NCI-H2029 (cell line): Measurements from ENCODE around the gene TTLL5.

Experiments used
- DNase-seq: peaks from one replicate; lab custom pipeline; 2025; lab: John Stamatoyannopoulos, UW

Gene TTLL5

DNA sequence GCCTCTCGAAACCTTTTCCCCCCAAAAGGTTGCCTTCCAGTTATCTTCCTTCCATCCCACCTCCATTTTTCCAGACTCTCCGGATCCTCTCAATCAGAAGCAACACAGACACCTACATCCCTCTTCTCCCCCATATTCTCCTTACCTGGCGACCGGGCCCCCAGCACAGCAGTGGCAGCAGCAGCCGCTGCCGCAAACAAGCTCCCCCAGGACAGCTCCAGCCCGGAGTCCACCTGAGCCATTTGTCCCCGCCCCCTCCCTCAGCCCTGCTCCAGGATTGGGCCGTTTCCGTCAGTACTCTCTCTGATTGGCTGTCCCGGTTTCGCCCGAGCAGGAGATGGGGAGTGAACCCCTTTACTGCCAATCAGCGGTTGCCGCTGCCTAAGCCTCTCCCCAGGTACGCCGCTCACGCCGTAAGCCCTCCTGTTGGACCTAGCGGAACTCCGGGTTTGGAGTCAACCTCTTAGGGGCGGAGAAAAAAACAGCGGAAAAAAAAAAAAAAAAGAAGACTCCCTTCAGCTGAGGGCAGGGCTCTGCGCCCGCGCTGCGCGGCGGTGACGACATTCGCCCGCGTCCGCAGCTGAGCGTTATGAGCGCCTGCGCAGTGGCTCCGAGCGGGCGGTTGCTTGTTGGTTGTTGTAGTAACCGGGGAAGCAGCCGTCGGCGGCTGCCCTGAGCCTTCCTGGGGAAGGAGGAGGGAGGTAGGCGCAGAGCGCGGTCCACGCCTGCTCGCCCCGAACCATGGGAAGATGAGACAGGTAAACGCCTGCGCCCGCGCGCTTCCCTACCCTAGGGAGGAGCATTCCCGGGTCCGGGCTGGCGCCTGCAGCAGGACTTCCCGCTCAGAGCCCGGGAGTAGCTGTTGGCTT lies at the start of gene TTLL5, which contains the start of gene ERG28:
TTLL5 (plus strand) TSS at position 617 of the 869 bp plus-strand sequence. CDS start 1,904 bp downstream, outside the sequence.
ERG28 (minus strand) TSS at position 247 of the 869 bp plus-strand sequence. CDS start 3,374 bp downstream, outside the sequence.
- DNase-seq, result peak; percentile 90

DNA sequence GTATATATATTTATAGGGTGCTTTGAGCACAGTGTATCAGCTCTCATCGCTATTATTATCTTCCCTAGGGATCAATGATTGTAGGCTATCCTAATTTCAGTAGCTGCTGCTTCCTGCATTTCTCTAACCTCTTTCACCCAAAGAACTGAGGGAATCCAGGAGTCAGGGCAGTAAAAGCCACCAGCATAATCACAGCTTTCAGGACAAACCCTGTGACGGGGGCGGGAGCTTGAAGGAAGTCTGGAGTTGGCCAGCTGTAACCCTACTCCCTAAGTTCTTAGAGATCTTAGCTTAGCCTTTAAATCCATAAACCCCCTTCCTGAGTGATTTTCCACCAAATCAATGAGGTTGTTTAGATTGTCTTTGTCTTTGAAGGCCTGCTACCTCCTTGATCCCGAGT lies 48.9 kb upstream of the TTLL5 start:
- DNase-seq, result no peak

- no peak for DNase-seq
These were observed 46.9 kb upstream of the TTLL5 start for GRCh38 chr14:75614179-75614578.

DNA sequence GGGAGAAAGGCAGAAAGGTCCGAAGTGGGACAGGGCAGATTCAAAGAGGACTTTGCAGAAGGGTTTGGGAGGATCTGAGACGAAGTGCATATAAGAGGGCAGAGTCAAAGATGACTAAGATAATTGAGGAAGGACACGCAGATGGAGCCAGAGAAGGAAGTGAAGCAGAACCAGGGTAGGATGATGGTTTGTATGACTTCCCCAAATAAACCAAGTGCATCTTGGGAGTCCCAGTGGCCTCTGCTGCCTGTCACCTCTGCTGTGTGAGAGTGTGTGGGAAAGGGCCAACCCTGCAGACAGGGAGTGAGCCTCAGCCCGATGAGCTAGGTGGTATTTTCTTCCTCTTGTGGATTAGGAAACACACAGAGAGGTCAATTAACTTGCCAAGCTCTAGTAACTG lies 45.8 kb upstream of the TTLL5 start:
- no peak for DNase-seq

DNA sequence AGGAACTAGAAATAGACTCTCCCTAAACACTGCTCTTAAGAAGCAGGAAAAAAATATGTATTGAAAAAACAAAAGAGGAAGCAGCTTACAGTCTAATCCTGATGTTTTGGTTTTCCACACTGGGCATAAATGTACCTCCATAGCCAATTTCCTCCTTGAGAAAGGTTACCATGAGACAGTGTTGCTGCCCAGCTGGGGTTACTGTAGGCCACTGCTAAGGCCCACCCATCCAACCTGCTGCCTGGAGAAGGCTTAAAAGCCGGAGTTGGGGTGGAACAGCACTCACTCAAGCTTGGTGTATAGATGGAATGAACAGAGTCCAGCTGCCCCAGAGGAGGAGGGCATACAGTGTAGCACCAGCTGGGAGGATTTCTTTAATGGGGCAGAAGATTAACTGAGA lies 41.5 kb upstream of the TTLL5 start:
- no peak for DNase-seq

DNA sequence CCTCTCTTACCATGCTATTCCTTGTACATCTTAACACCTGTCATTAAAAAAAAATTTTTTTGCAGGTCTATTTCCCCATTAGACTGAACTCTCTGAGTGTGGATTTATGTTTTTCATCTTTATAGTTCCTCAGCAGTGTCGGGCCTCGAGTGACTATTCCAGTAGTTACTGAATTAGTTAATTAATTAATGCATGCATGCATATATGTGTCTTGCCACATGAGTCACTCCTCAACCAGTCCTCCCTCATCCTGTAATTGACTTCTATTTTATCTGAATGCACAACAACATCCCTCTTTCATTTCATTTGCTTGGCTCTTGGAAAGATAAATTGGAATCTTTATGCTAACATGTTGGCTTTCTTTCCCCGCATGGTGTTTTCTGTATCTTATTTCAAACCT lies 36.0 kb upstream of the TTLL5 start:
- no peak for DNase-seq

DNA sequence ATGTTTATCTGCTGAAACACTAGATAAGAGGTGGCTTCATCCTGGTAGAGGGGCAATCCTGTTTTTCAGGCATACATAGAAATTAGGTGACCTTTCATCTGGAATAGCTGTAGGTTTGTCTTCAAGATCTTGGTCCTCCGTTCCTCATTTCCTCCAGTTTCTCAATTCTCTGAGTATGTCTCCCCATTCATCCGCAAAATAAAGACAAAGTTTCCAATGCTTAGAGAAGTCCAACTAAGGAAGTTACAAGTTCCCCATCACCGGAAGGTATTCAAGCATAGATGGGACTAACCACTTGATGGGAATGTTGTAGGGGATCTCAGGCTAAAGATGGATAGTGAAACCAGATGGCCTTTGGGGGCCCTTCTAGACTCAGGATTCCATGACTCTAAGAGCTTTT lies 34.6 kb upstream of the TTLL5 start:
- DNase-seq, result no peak

GRCh38 chr14:75626863-75627262 lies 34.2 kb upstream of the TTLL5 start:
- DNase-seq, result no peak

DNA sequence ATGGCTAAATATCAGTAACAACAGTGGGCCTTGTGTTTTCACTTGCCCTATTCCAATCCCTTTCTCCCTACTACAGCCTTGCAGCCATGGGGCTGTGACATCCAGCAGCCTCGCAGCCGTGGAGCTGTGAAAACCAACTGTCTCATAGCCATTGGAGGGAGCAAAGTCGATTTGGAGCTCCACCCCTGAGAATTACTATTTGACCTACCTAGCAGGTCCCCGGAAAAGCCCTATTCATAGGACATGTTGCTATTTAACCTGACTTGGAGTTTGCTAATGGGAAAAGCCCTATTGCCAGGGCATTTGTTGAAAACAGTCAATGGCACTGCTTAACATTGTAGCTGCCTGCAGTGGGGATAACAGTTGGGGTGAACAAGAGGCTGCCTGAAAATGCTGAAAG lies 33.6 kb upstream of the TTLL5 start:
- DNase-seq, result no peak

- DNase-seq, result no peak
These were observed 32.2 kb upstream of the TTLL5 start for GRCh38 chr14:75628816-75629215.

- DNase-seq, result no peak
These were observed 30.2 kb upstream of the TTLL5 start for GRCh38 chr14:75630695-75631452.

- DNase-seq, result no peak
These were observed 29.6 kb upstream of the TTLL5 start for GRCh38 chr14:75631453-75631831.

- DNase-seq, result no peak
These were observed 26.2 kb upstream of the TTLL5 start for GRCh38 chr14:75634848-75635247.

GRCh38 chr14:75636100-75636692 lies 24.9 kb upstream of the TTLL5 start:
- no peak for DNase-seq

GRCh38 chr14:75640876-75641275 lies 20.2 kb upstream of the TTLL5 start:
- DNase-seq, result no peak

GRCh38 chr14:75643985-75644384 lies 17.1 kb upstream of the TTLL5 start:
- DNase-seq, result no peak

- DNase-seq, result no peak
These were observed 16.0 kb upstream of the TTLL5 start for GRCh38 chr14:75645056-75645455.

- DNase-seq, result no peak
These were observed 14.3 kb upstream of the TTLL5 start for GRCh38 chr14:75646762-75647161.

DNA sequence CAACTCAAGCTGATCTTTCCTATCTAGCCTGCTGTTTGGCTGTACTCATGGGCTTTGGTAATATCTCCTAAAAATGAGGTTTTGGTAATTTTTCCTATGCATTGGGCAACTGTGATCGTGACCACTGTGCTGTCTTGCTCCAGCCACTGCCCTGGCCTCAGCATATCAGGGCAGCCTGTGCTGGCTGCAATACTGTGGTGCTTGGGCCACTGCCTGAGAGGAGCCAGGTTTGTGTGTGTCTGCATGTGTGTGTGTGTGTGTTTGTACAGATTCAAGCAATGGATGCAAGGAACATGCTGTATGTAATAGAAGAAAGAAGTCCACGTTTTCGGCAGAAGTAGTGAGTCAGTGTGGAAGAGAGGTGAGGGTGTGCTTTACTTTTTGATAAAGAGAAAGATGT lies 13.4 kb upstream of the TTLL5 start:
- no peak for DNase-seq

DNA sequence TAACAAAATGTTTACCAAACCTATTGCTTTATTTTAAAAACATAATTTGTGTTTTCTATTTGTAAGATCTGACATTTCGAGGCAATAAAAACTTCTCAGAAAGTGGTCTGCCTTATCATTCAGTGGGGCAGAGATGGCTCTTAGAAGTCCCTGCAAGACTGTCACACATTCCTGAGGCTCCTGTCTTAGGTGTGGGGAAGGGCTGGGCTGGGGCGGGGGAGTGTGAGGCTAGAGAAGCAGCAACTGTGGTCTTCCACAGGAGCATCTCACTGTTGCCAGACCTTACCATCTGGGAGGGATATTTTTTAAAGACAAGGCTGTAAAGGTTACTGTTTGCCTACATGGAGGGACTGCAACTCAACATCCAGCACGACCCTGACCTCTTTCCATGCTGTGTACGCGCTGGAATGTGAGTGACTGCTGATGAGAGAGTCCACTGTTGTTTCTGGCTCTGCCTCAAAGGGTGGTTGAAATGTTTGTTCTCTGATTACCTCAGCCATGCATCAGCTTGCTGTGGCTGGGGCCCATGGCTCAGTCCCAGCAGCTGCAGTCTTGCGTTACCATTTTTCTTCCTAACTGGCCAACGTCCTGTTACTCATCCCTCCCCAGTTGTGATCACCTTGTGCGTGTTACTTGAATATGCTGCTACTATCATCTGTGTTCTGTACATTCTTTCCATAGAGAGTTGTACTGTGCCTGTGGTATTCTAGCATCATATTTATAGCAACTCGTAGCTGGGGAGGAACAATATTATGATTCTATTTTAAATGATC lies 12.8 kb upstream of the TTLL5 start:
- DNase-seq, result peak; percentile 54

GRCh38 chr14:75649337-75649736 lies 11.7 kb upstream of the TTLL5 start:
- no peak for DNase-seq

GRCh38 chr14:75649773-75650172 lies 11.3 kb upstream of the TTLL5 start:
- DNase-seq, result no peak
